Activated CD4-positive, alpha-beta T cell treated with anti-CD3 and anti-CD28 coated beads, Interleukin-10, Interleukin-2, amounts not matched to agents 100 ng/mL and 50 ng/mL, durations not matched to agents 16 hours and 8 hours (primary cell): ENCODE data around the gene DNM3.

ENCODE experiments used
- DNase-seq: peaks from one replicate; pipeline ENCODE4 v3.0.0-alpha.2; 2020

The DNM3 gene

GRCh38 chr1:172203135-172203823, 362.0 kb downstream of the DNM3 start:
- DNase-seq, result no peak

- DNase-seq, result no peak
These were observed 362.6 kb downstream of the DNM3 start for GRCh38 chr1:172203902-172204301.

DNA sequence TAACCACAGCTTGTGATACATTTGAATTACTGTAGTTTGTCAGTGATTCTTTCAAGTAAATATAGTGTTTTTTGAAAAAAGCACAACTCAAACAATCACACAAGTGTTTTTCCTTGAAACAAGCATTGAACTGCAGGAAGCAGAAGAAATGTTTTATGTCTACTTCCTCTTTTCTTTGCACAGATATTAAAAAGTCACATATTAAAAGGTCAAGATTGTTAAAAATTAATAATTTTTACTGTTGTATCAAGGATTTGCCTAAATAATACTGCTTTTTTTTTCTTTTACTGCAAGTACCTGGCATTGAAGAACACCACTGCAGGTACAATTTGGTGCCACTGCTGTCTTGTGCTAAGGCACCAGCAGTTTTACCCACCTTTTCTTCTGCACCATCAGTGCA, 365.0 kb downstream of the DNM3 start:
- no peak for DNase-seq

DNA sequence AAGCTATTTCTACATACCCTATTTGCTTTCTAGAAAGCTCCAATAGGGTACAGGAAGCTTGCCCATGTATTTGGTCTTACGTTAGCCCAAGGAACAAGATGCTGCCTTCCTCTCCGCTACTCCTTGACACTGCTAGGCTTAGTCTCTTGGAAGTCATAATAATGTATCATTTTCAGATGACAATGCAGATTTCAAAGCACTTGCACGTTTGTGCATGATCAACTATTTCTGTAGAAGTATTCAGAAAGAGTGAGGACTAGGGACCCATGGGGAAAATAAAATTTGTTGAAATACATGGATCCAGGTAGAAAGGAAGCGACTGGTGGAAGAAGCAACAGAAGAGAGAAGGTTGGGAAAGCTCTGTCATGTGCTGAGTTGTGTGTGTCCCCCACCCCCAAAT, 367.3 kb downstream of the DNM3 start:
- no peak for DNase-seq

DNA sequence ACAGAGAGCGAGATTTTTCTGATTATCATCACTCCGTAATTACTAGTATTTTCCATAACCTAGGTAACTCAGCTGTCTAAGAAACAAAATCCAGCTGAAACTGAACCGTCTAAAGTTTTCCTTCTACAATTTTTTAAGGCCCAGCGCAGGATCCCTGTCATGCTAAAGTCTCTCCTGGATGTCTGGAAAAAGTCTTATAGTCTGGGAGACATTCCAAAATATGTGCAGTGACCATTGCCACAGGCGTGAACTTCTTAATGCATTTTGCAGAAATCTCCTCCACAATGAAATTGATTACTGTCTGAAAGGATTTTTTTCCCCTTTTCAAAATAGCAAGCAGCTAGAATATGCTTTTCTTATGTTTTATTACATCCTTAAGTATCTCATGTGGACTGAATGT, 369.9 kb downstream of the DNM3 start:
- no peak for DNase-seq

GRCh38 chr1:172212124-172212523, 370.8 kb downstream of the DNM3 start:
- DNase-seq, result no peak

DNA sequence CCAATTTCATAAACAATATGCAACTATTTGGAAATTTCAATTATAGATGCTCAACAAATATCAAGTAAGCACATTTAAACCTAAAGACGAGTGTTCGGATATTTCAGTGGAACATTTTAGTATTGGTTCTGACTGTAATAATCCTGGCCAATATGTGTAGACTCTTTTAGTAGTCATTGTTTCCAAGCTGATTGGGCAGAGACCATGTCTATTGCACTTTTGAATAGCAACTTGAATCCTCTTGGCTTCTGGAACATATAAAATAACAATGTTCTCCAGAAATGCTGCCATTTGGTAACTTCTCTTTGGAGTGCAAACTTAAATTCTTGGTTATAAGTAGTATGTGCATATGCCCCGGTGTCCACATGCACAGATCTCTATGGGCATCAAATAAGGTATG, 373.7 kb downstream of the DNM3 start:
- DNase-seq, result no peak

GRCh38 chr1:172219966-172220365, 378.7 kb downstream of the DNM3 start:
- no peak for DNase-seq

- DNase-seq, result no peak
These were observed 379.1 kb downstream of the DNM3 start for GRCh38 chr1:172220376-172220775.

DNA sequence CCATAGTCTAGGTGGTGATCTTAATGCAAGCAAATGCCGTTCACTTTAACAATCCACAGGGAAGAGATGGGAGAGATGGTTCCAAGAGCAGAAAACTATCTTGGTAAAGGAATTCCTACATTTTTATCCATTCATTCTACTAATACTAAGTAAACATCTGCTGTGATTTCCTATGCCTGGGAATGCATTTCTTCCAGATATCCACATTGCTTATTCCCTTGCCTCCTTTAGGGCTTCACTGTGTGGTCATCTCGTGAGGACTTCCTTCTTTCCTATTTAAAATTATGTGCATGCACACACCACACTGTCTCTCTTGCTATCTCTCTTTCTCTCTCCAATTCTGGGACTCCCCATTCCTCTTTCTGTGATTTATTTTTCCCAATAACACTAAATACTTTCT, 380.1 kb downstream of the DNM3 start:
- no peak for DNase-seq

DNA sequence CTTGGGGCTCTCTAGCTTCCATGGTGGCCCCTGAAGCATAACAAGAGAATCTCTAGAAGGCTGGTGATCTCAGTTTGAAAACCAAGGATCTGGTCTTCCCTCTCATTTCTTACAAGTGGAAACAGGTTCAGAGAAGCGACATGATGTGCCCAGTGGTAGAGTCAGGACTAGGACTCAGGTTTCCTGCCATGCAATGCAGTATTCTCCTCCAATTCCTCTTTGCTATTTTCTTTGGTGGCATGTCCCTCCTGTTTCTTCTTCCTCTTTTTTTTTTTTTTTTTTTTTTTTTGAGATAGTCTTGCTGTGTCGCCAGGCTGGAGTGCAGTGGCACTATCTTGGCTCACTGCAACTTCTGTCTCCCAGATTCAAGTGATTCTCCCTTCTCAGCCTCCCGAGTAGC, 383.6 kb downstream of the DNM3 start:
- DNase-seq, result no peak

DNA sequence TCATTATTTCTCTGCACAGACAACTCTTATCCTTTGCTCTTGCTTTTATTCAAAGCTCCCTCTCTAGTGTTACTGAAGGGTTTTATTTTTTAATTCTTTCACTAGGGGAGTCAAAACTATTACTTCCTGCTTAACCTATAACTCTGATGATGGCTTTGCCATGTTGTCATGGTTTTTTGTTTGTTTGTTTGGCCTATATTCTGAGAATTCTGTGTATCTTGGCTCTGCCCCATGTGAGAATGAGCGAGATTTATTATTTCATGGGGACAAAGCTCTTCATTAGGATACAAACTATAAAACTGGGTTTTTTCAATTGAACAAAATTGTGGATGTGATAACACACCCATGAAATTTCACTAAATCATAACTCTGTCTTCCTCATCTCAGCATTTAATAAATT, 388.6 kb downstream of the DNM3 start:
- DNase-seq, result no peak

- no peak for DNase-seq
These were observed 389.2 kb downstream of the DNM3 start for GRCh38 chr1:172230526-172230925.

DNA sequence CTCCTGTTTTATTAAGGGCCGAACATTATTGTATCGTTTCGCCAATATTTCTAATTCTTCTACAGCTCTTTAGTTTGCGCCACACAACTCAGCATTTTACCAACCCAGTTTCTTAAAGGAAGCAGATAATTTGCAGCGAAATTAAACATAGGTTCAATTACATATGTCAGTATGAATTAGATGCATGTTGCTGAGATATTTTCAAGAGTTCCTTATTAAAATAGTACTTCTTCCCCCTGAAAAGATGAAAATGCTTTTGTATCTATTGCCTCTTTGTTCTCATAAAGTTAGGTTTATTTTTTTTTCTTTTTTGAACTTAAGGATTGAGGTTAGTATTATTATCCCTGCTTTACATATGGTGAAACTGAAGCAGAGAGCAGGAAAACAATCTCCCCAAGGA, 395.7 kb downstream of the DNM3 start:
- DNase-seq, result no peak

GRCh38 chr1:172238158-172238557, 396.9 kb downstream of the DNM3 start:
- no peak for DNase-seq

DNA sequence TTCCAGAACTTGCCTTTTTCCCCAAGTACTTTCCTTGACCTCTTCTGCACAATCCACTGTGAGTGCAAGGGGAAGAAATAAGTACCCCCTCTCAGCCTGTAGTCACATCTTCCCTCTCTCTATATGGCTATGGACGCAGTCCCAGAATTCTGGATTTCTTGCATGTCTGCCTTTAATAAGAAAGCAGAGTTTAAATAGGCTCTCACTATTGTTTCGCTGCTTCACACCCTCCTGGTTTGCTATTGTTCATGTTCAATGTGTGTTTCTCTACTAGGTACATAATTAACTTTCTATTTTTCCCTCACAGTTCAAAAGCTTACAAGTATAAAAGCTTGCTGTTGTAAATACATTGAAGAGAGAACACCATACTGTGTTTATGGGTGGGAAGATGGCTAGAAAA, 397.7 kb downstream of the DNM3 start:
- DNase-seq, result no peak

- no peak for DNase-seq
These were observed 398.6 kb downstream of the DNM3 start for GRCh38 chr1:172239901-172240300.

DNA sequence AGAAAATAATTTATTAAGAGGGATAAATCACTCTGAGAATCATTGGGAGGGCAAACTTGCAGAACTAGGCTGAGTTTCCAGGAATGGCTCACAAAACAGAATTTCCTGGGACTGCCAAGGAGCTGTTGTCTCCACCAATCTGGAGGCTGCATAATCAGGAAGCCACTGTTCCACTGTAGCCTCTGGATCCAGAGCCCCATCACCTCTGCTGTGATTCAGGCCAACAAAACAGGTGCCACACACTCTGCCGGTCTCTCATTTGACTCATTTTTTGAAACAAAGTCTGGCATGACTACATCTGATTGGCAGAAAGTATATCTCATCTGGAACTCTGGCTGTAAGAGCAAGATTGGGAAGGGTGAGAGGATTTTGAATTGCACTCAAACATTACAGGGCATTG, 400.2 kb downstream of the DNM3 start:
- DNase-seq, result no peak

DNA sequence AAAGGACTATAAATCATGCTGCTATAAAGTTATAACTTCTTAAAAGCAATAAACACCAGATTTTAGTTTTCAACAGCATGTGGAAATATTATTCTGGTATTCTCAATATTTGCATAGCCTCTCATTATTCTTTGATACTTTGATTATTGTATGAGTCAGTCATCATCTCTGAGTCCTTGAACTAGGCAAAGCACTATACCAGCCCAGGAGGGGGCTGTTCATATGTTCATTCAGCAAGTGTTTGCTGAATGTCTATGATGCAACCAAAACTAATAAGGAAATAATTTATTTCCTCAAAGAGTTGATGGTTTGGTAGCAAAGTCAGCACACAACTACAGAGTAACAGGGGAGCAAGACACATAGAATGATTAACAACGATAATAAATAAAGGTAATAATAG, 403.6 kb downstream of the DNM3 start:
- no peak for DNase-seq

DNA sequence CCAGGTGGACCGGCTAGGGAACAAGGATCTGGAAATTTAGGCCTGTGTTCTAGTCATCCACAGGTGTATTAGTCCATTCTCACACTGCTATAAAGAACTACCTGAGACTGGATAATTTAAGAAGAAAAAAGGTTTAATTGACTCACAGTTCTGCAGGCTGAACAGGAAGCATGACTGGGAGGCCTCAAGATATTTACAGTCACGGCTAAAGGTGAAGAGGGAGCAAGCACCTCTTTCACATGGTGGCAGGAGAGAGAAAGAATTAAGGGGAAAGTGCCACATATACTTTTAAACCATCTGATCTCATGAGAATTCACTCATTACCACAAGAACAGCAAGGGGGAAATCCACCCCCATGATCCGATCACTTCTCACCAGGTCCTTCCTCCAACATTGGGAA, 404.5 kb downstream of the DNM3 start:
- no peak for DNase-seq

DNA sequence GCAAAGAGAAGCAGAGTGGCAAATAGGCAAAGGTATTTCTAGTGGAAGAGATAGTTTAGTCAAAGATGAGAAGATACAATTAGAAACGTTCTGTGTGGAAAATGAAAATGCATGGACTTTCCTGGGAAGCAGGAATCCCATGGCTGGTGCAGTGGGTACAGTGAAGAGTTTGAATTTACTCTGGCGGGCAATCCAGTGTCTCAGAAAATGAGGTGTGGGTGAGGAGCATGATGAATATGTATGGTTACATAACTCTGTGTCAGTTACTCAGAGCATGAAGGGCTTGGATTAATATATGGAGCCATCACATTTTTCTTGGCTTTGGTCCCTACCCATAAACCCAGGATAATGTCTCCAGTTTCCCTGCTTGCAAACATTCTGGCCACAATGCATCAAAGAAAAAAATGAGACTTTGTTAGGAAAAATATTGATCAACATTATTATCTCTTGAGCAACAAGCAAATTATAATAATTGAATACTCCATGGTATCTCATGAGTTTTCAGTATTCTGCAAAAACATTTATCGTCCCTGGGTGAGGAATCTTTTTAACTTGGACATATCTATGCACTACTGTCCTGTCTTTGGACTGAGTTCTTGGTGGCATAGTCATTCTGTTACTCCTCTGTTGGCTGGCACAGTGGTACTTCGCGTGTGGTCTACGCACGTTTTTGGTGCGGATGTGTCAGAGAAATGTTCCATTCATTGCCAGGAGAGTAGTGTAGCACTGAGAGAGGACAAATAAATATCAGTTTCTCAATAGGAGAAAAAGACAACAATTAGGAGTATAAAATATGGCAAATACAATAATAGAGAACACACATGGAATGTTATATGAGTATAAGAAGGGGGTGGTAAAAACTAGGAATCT, 405.5 kb downstream of the DNM3 start:
- no peak for DNase-seq

- DNase-seq, result no peak
These were observed 410.2 kb downstream of the DNM3 start for GRCh38 chr1:172251486-172251885.

- DNase-seq, result no peak
These were observed 411.0 kb downstream of the DNM3 start for GRCh38 chr1:172252321-172252720.

DNA sequence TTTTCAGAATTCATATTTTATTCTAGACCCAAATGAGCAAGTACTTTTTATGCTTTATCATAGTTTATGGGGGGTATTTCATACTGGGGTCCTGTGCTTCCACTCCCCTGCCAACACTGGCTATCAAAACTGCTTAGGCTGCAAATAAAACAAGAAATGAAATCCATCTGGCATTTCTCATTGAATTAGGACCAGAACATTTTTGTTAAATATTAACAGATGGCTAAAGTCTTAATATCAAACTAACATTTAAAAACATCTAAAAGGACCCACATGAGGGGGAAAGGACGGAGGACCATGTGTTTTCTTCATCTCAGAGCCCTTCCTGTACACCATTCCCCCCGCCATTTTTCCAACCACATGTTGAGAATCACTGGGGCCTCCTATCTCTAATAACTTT, 411.7 kb downstream of the DNM3 start:
- no peak for DNase-seq
